Measurements from ENCODE around the gene MAGOH. TPM values are rescaled to one million over a fixed set of nuclear protein-coding genes. Genes with fewer than 3 reads are reported as not detected.

Gene MAGOH
- total and polyA plus RNA-seq, 2 donors (not counting 3 experiments of a cell fraction or from before 2014, with no cell fraction given) = 25.9 to 60.1 TPM

GRCh38 chr1:53220962-53221286 lies 17.4 kb downstream of the MAGOH start:
- H3K36me3 ChIP-seq (ENCODE audit: control insufficient read depth in 2 of 2, extremely low read depth in 1 of 2, insufficient read depth in 2 of 2, low read length in 2 of 2) = peaks cover 0 to 5% of the 10 kb centered on the region in 2 experiments
- TF ChIP-seq MAX (IDR thresholded peaks at IDR 0.05; ENCODE audit: insufficient read depth, insufficient read length) = no peak
- TF ChIP-seq MYC (IDR thresholded peaks at IDR 0.05; ENCODE audit: low read depth, low read length) = no peak
- TF ChIP-seq POLR2A (IDR thresholded peaks at IDR 0.05; ENCODE audit: low read depth, low read length) = no peak
- H3K79me2 ChIP-seq (ENCODE audit: control insufficient read depth, insufficient read depth, low read length) = peaks cover 11% of the 10 kb centered on the region
- no peak for FAIRE-seq
- peaks cover 19% of the 10 kb centered on the region for H3K4me1 ChIP-seq (ENCODE audit: control insufficient read depth, extremely low read depth, insufficient read depth, low read length)
- CTCF ChIA-PET = no interaction called here
- peak overlapping the region; percentile 86 for H3K4me2 ChIP-seq (ENCODE audit: insufficient read depth, low read length)
- no peaks in the 10 kb centered on the region for H3K27me3 ChIP-seq (ENCODE audit: control insufficient read depth in 2 of 2, insufficient read depth in 2 of 2, low read length in 2 of 2)
- no peaks in the 10 kb centered on the region for H4K20me1 ChIP-seq (replicated peaks; ENCODE audit: control insufficient read depth, extremely low read depth, insufficient read depth, low read length)
- H3K9ac ChIP-seq (replicated peaks; ENCODE audit: extremely low read depth, insufficient read depth, low read length) = peak overlapping the region; percentile 85
- intact Hi-C loops (cut with micrococcal nuclease) = loop anchor here (1.0 kb wide), 2 partner anchors 17 to 25 kb away; partner anchors contain the start of genes CPT2 and MAGOH
- DNase-seq (ENCODE audit: low read depth, low spot score) = no peak
- H3K9me1 ChIP-seq (replicated peaks; ENCODE audit: control insufficient read depth, extremely low read depth, insufficient read depth, low read length) = no peaks in the 10 kb centered on the region
- TSS peak; percentile 93 for BruUV-seq (replicated peaks)
- H3K27ac ChIP-seq (ENCODE audit: insufficient read depth, low read depth, low read length) = no peak overlapping the region
- dilution Hi-C loops (cut with MboI; ENCODE audit: extremely low pct_ligation_motif_present, low sequenced_read_pairs) = no loop called here
- POLR2A ChIA-PET = no interaction called here
- H2AFZ ChIP-seq (ENCODE audit: low read depth, low read length) = peak overlapping the region; percentile 98
- peak overlapping the region in 2 of 3 experiments; percentile 81 to 94 for H3K4me3 ChIP-seq (replicated peaks in 1 of 3; ENCODE audit: insufficient read depth in 1 of 3, low read depth in 1 of 3, low read length in 3 of 3)
- no peaks in the 10 kb centered on the region for H3K9me3 ChIP-seq (replicated peaks; ENCODE audit: control insufficient read depth, insufficient read depth, low read length)

- TF ChIP-seq MYC (IDR thresholded peaks at IDR 0.05; ENCODE audit: low read depth, low read length) (peak; percentile 80), POLR2AphosphoS5 (IDR thresholded peaks at IDR 0.05; ENCODE audit: insufficient read depth, low read depth, low read length) (peak; percentile 96), JUN (IDR thresholded peaks at IDR 0.05; ENCODE audit: borderline replicate concordance, insufficient read depth, insufficient read length, low read depth) (no peak), GATA2 (IDR thresholded peaks at IDR 0.05; ENCODE audit: insufficient read depth, insufficient read length, low read depth, low read length) (no peak), CTCF (IDR thresholded peaks at IDR 0.05; ENCODE audit: extremely low read depth in 1 of 2, insufficient read depth in 1 of 2, low read depth in 1 of 2, low read length in 2 of 2) (no peak), POLR2A (IDR thresholded peaks at IDR 0.05; ENCODE audit: low read depth, low read length) (peak; percentile 89), MAX (IDR thresholded peaks at IDR 0.05; ENCODE audit: insufficient read depth, insufficient read length) (peak; percentile 21), FOS (IDR thresholded peaks at IDR 0.05; ENCODE audit: borderline replicate concordance, insufficient read depth, low read length) (peak; percentile 14), EZH2 (IDR thresholded peaks at IDR 0.05; ENCODE audit: borderline replicate concordance, low read depth, low read length, severe bottlenecking) (no peak)
- Histone ChIP-seq H3K27ac (ENCODE audit: insufficient read depth, low read depth, low read length) (peak within 1 kb of the TSS; percentile 54), H3K9ac (replicated peaks; ENCODE audit: extremely low read depth, insufficient read depth, low read length) (peak within 1 kb of the TSS; percentile 85), H3K36me3 (ENCODE audit: control insufficient read depth in 2 of 2, extremely low read depth in 1 of 2, insufficient read depth in 2 of 2, low read length in 2 of 2) (peaks cover 0 to 5% of the 10 kb centered on the region in 2 experiments), H3K4me2 (ENCODE audit: insufficient read depth, low read length) (peak within 1 kb of the TSS; percentile 88), H4K20me1 (replicated peaks; ENCODE audit: control insufficient read depth, extremely low read depth, insufficient read depth, low read length) (no peaks in the 10 kb centered on the region), H3K4me3 (replicated peaks in 1 of 3; ENCODE audit: insufficient read depth in 1 of 3, low read depth in 1 of 3, low read length in 3 of 3) (peak within 1 kb of the TSS; percentile 81 to 94 (median 83)), H3K27me3 (ENCODE audit: control insufficient read depth in 2 of 2, insufficient read depth in 2 of 2, low read length in 2 of 2) (no peaks in the 10 kb centered on the region), H3K9me3 (replicated peaks; ENCODE audit: control insufficient read depth, insufficient read depth, low read length) (no peaks in the 10 kb centered on the region), H3K4me1 (ENCODE audit: control insufficient read depth, extremely low read depth, insufficient read depth, low read length) (peaks cover 19% of the 10 kb centered on the region), H3K79me2 (ENCODE audit: control insufficient read depth, insufficient read depth, low read length) (peaks cover 11% of the 10 kb centered on the region), H3K9me1 (replicated peaks; ENCODE audit: control insufficient read depth, extremely low read depth, insufficient read depth, low read length) (no peaks in the 10 kb centered on the region), H2AFZ (ENCODE audit: low read depth, low read length) (peak within 1 kb of the TSS; percentile 98)
- no TSS peak for BruUV-seq (replicated peaks)
- CTCF ChIA-PET = no interaction called here
- DNase-seq (ENCODE audit: low read depth, low spot score) (peak; percentile 93), FAIRE-seq (peak; percentile 69)
- intact Hi-C loops (cut with micrococcal nuclease) (loop anchor here (1.0 kb wide), 2 partner anchors 18 to 24 kb away; partner anchors contain the start of genes CPT2 and MAGOH), dilution Hi-C loops (cut with MboI; ENCODE audit: extremely low pct_ligation_motif_present, low sequenced_read_pairs) (no loop called here)
- POLR2A ChIA-PET = no interaction called here
These were observed 18.0 kb downstream of the MAGOH start, which contains the start of gene CZIB for GRCh38 chr1:53220171-53220961. CZIB (minus strand) TSS chr1:53220634; CDS start chr1:53220575, 59 bp downstream.
